Esophagus muscularis mucosa (tissue), 3 donors: ENCODE results near the gene LMX1B.

Experiments
- CTCF ChIP-seq, 3 experiments: fragments of 200-600 bp in 2 of 3; fragments of 450-650 bp in 1 of 3; sonication (generic) in 2 of 3; IDR thresholded peaks; one replicate each; pipeline ENCODE4 v1.5.1; 2017 to 2019; ENCODE audit warnings: antibody characterized with exemption in 3 of 3, mild to moderate bottlenecking in 2 of 3, moderate library complexity in 1 of 3
- POLR2A ChIP-seq: fragments of 450-650 bp; IDR thresholded peaks from one replicate; pipeline ENCODE4 v1.6.1; 2017; ENCODE audit warnings: antibody characterized with exemption, moderate library complexity, mild to moderate bottlenecking, low read depth

DNA sequence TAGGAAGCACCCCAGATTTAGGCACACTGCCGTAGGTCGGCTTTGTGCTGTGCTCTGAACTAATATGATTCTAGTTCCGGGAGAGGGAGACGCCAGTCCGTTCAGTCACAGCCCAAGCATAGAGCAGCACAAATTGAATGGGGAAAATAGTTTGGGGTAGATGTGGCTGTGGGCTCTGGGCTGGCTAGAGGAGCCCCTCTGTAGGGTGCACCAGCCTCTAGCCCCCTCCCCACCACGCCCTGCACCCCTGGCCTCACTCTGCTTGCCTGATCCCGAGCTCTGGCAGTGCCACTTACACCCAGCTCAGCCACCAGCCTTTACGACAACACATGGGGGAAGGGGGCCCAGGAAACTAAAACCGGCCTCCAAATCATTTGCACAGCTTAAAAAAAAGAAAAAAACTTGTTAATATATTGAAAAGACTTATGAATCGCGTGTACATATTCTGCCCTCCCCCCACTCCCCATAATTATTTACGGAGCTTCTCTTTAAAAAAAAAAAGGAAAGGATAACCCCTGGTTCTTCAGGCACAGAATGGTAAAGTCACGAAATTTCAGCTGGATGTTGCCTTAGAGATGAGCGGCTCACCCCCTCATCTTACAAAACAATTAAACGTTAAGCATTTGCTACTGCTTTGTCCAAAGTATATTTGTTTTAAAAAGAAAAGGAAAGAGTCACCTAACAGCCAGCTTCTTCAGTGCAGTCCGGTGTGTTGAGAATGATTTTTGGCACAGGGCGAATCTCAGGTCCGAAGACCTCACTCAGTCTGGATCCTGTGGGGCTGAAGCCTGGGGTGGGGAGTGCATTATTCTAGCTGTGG is 3.5 kb downstream of the LMX1B start:
- TF ChIP-seq CTCF (IDR thresholded peaks at IDR 0.05) (no peak), POLR2A (no peak)
